ENCODE results near the gene AATF. TPM values are rescaled to one million over a fixed set of nuclear protein-coding genes. Genes with fewer than 3 reads are reported as not detected.

AATF gene
- total RNA-seq, 1 experiment from 2014 or later: 87.6 TPM

- Histone ChIP-seq H3K4me3 (ENCODE audit: low read depth, low read length) (no peak overlapping the region), H3K9me3 (no peaks in the 10 kb centered on the region), H3K36me3 (ENCODE audit: control insufficient read depth, insufficient read depth, low read length) (no peaks in the 10 kb centered on the region; the same call in 1 of the 2 replicates), H3K4me1 (peaks cover 5% of the 10 kb centered on the region; the same call in 1 of the 2 replicates), H3K27me3 (replicated peaks; ENCODE audit: control insufficient read depth, insufficient read depth, low read length) (no peaks in the 10 kb centered on the region)
- intact Hi-C loops (cut with micrococcal nuclease; ENCODE audit: unreplicated experiment): loop anchor here (5.0 kb wide), 1 partner anchor 85 kb away; no protein-coding TSS in a partner anchor
- Mint-ChIP-seq H3K27ac (ENCODE audit: unreplicated experiment) (no peak overlapping the region), H3K9me3 (ENCODE audit: unreplicated experiment) (no peaks in the 10 kb centered on the region), H3K36me3 (ENCODE audit: insufficient read depth, unreplicated experiment) (peaks cover 52% of the 10 kb centered on the region), H3K4me1 (ENCODE audit: low read depth, unreplicated experiment) (no peaks in the 10 kb centered on the region), H3K4me3 (ENCODE audit: unreplicated experiment) (no peak overlapping the region), H3K27me3 (ENCODE audit: insufficient read depth, unreplicated experiment) (no peaks in the 10 kb centered on the region)
- ChIA-PET CTCF (no interaction called here), POLR2A (no interaction called here)
- no peak for TF ChIP-seq CTCF (IDR thresholded peaks at IDR 0.05; ENCODE audit: insufficient read depth in 1 of 2, low read depth in 1 of 2, low read length in 1 of 2, severe bottlenecking in 1 of 2, unreplicated experiment in 1 of 2)
- DNase-seq: no peak
- no TSS peak for BruUV-seq (replicated peaks)
Observed at GRCh38 chr17:37087683-37088082, 138.9 kb downstream of the AATF start.

- BruUV-seq (replicated peaks): no TSS peak
- POLR2A ChIA-PET: no interaction called here
Observed at GRCh38 chr17:37088459-37088858, 139.7 kb downstream of the AATF start.

GRCh38 chr17:37088913-37089312 lies 140.2 kb downstream of the AATF start:
- BruUV-seq (replicated peaks): no TSS peak
- no peak for DNase-seq
- H3K9me3 ChIP-seq: no peaks in the 10 kb centered on the region
- CTCF ChIA-PET: interaction anchor here (0.6 to 1.8 kb wide), 2 partner anchors 85 to 294 kb away, joined by 3 to 7 read pairs; no protein-coding TSS in a partner anchor
- TF ChIP-seq CTCF (IDR thresholded peaks at IDR 0.05; ENCODE audit: insufficient read depth in 1 of 2, low read depth in 1 of 2, low read length in 1 of 2, severe bottlenecking in 1 of 2, unreplicated experiment in 1 of 2): peak; percentile 12 to 30
- H3K36me3 ChIP-seq (ENCODE audit: control insufficient read depth, insufficient read depth, low read length): no peaks in the 10 kb centered on the region; the same call in 1 of the 2 replicates
- POLR2A ChIA-PET: no interaction called here
- H3K27ac Mint-ChIP-seq (ENCODE audit: unreplicated experiment): no peak overlapping the region
- no peak overlapping the region for H3K4me3 Mint-ChIP-seq (ENCODE audit: unreplicated experiment)
- H3K9me3 Mint-ChIP-seq (ENCODE audit: unreplicated experiment): no peaks in the 10 kb centered on the region
- peaks cover 10% of the 10 kb centered on the region; the same call in 1 of the 2 replicates for H3K4me1 ChIP-seq
- no peak overlapping the region for H3K4me3 ChIP-seq (ENCODE audit: low read depth, low read length)
- H3K36me3 Mint-ChIP-seq (ENCODE audit: insufficient read depth, unreplicated experiment): peaks cover 60% of the 10 kb centered on the region
- no peaks in the 10 kb centered on the region for H3K4me1 Mint-ChIP-seq (ENCODE audit: low read depth, unreplicated experiment)
- no peaks in the 10 kb centered on the region for H3K27me3 ChIP-seq (replicated peaks; ENCODE audit: control insufficient read depth, insufficient read depth, low read length)
- no peaks in the 10 kb centered on the region for H3K27me3 Mint-ChIP-seq (ENCODE audit: insufficient read depth, unreplicated experiment)
- intact Hi-C loops (cut with micrococcal nuclease; ENCODE audit: unreplicated experiment): loop anchor here (5.0 kb wide), 1 partner anchor 83 kb away; no protein-coding TSS in a partner anchor

More at GRCh38 chr17:37088459-37088858, 139.7 kb downstream of the AATF start:
- no peak overlapping the region for H3K4me3 Mint-ChIP-seq (ENCODE audit: unreplicated experiment)
- H3K36me3 Mint-ChIP-seq (ENCODE audit: insufficient read depth, unreplicated experiment): peaks cover 57% of the 10 kb centered on the region
- intact Hi-C loops (cut with micrococcal nuclease; ENCODE audit: unreplicated experiment): loop anchor here (5.0 kb wide), 1 partner anchor 84 kb away; no protein-coding TSS in a partner anchor
- Histone ChIP-seq H3K36me3 (ENCODE audit: control insufficient read depth, insufficient read depth, low read length) (no peaks in the 10 kb centered on the region; the same call in 1 of the 2 replicates), H3K27me3 (replicated peaks; ENCODE audit: control insufficient read depth, insufficient read depth, low read length) (no peaks in the 10 kb centered on the region), H3K4me3 (ENCODE audit: low read depth, low read length) (no peak overlapping the region), H3K9me3 (no peaks in the 10 kb centered on the region), H3K4me1 (peaks cover 10% of the 10 kb centered on the region; the same call in 1 of the 2 replicates)
- H3K4me1 Mint-ChIP-seq (ENCODE audit: low read depth, unreplicated experiment): no peaks in the 10 kb centered on the region
- CTCF ChIA-PET: interaction anchor here (1.8 kb wide), 1 partner anchor 86 kb away, joined by 7 read pairs; no protein-coding TSS in a partner anchor
- H3K27me3 Mint-ChIP-seq (ENCODE audit: insufficient read depth, unreplicated experiment): no peaks in the 10 kb centered on the region
- DNase-seq: no peak
- no peak for TF ChIP-seq CTCF (IDR thresholded peaks at IDR 0.05; ENCODE audit: insufficient read depth in 1 of 2, low read depth in 1 of 2, low read length in 1 of 2, severe bottlenecking in 1 of 2, unreplicated experiment in 1 of 2)
- H3K9me3 Mint-ChIP-seq (ENCODE audit: unreplicated experiment): no peaks in the 10 kb centered on the region
- H3K27ac Mint-ChIP-seq (ENCODE audit: unreplicated experiment): no peak overlapping the region
